Glutamatergic neuron (in vitro differentiated cells): ENCODE measurements around the gene SLC66A1. TPM values are rescaled to one million over a fixed set of nuclear protein-coding genes. Genes with fewer than 3 reads are reported as not detected.

ENCODE experiments used
- DNase-seq: peaks from one replicate; pipeline ENCODE4 v3.0.0; 2022
- H3K27ac Mint-ChIP-seq: one replicate; pipeline ENCODE4 v1.8.0; 2020; ENCODE audit warnings: mild to moderate bottlenecking, mixed read lengths, inconsistent platforms; ENCODE audit not compliant: unreplicated experiment
- H3K27me3 Mint-ChIP-seq: one replicate; pipeline ENCODE4 v1.8.0; 2020; ENCODE audit warnings: mild to moderate bottlenecking, moderate library complexity, mixed read lengths, inconsistent platforms; ENCODE audit not compliant: unreplicated experiment
- H3K36me3 Mint-ChIP-seq: one replicate; pipeline ENCODE4 v1.8.0; 2020; ENCODE audit warnings: mild to moderate bottlenecking, mixed read lengths, inconsistent platforms; ENCODE audit not compliant: unreplicated experiment
- H3K4me1 Mint-ChIP-seq: one replicate; pipeline ENCODE4 v1.8.0; 2020; ENCODE audit warnings: mild to moderate bottlenecking, low read depth, mixed read lengths, inconsistent platforms; ENCODE audit not compliant: unreplicated experiment
- H3K4me3 Mint-ChIP-seq: one replicate; pipeline ENCODE4 v1.8.0; 2020; ENCODE audit warnings: mild to moderate bottlenecking, mixed read lengths, inconsistent platforms; ENCODE audit not compliant: unreplicated experiment
- H3K9me3 Mint-ChIP-seq: one replicate; pipeline ENCODE4 v1.8.0; 2020; ENCODE audit warnings: mild to moderate bottlenecking, moderate library complexity, mixed read lengths, inconsistent platforms; ENCODE audit not compliant: unreplicated experiment
- CTCF ChIP-seq: fragments of 200-600 bp; sonication (generic); IDR thresholded peaks from one replicate; pipeline ENCODE4 v1.5.0; 2021; ENCODE audit not compliant: partially characterized antibody, unreplicated experiment
- total RNA-seq: library from RNA; stranded (reverse); fragmentation: NEBNext Ultra II Directional; extraction: Animal tissue kit (Norgen Biotek cat#: 25700); gene quantifications from one replicate; pipeline ENCODE4 v1.2.1, GENCODE V29; 2021; ENCODE audit not compliant: unreplicated experiment

The SLC66A1 gene
- total RNA-seq, 1 donor from 2014 or later = 41.1 TPM

DNA sequence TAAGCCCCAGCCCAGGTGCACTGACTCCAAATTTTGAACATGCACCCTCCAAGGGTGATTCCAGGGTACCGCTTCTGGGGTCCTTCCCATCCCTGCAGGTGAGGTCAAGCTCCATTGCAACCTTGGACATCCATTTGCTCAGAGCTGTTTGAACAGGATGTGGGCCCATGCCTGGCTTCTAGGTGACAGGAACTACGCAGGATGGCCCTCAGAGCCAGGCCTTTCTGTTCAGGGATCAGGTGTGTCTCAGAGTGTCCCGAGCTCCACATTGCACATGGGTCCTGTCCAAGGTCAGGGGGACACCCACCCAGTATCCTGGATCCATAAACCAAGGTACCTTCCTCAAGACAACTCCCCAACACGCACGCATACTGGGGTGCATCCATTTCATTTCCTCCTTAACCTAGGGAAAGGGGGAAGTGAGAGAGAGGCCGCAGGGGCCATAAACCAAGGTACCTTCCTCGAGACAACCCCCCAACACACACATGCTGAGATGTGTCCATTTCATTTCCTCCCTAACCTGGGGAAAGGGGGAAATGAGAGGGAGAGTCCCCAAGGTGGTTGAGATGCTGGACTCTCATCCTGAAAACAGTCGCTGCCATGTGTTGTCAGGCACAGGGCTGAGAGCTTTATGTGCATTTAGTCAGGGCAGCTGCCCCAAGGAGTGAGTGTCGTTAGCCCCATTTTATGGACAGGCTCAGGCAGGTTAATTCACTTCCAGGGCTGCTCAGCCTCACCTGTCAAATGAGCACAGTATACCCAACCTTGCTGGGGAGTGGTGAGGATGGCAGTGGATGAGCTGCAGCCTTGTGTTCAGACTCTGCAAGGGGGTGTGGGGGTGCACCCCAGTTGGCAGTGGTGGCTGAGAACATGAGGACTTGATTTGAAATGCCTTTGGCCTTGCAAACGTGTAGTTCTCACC is 2.1 kb downstream of the SLC66A1 start:
- Mint-ChIP-seq H3K4me1 (peaks cover 30% of the 10 kb centered on the region), H3K9me3 (peaks cover 16% of the 10 kb centered on the region), H3K36me3 (no peaks in the 10 kb centered on the region), H3K27me3 (peaks cover 9% of the 10 kb centered on the region), H3K4me3 (no peak overlapping the region), H3K27ac (no peak overlapping the region)
- TF ChIP-seq CTCF = no peak
- DNase-seq = no peak

DNA sequence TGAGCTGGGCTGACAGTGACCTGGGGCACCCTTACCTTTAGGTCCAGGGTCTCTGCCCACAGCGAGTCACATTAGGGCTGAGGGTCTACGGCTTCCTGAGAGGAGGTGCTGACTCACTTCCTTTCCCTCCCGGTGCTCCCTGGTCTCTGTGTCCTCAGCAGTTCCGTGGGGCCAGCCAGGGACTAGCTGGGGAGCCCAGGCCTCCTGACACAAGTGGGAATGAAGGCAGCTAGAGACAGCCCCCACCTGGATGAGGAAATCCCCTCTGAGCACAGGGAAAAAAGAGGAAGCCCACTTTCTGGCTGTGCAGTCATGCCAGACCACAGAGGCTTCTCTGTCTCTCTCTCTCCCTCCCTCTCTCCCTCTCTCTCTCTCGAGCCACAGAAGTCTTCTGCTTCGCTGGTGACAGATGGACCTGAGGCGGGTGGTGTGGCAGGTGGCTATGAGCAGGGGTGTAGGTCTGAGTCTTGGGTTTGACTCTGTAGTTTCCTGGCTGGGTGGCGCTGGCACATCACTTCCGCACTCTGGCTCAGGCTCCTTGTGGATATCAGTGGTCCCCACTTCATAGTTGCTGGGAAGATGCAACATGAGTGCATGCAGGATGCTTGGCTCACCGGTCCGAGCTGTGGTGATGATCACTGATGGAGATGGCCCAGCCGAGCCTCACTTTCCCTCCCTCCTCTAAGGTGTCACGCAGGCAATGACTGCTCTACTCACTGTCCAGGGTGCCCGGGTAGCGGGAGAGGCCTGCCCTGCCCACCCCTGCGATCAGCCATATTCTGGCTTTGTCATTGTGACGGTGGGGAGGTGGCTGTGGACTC is 3.5 kb downstream of the SLC66A1 start:
- no peak for TF ChIP-seq CTCF
- peaks cover 9% of the 10 kb centered on the region for H3K27me3 Mint-ChIP-seq
- H3K27ac Mint-ChIP-seq = peak overlapping the region; percentile 92
- H3K4me3 Mint-ChIP-seq = peak overlapping the region; percentile 73
- peaks cover 14% of the 10 kb centered on the region for H3K9me3 Mint-ChIP-seq
- H3K36me3 Mint-ChIP-seq = no peaks in the 10 kb centered on the region
- peaks cover 30% of the 10 kb centered on the region for H3K4me1 Mint-ChIP-seq
- peak; percentile 52 for DNase-seq

- DNase-seq = no peak
- Mint-ChIP-seq H3K27ac (no peak overlapping the region), H3K27me3 (peaks cover 9% of the 10 kb centered on the region), H3K9me3 (peaks cover 12% of the 10 kb centered on the region), H3K36me3 (no peaks in the 10 kb centered on the region), H3K4me3 (no peak overlapping the region), H3K4me1 (peaks cover 25% of the 10 kb centered on the region)
- TF ChIP-seq CTCF = no peak
Observed at GRCh38 chr1:19317126-19317910, 5.2 kb downstream of the SLC66A1 start.

DNA sequence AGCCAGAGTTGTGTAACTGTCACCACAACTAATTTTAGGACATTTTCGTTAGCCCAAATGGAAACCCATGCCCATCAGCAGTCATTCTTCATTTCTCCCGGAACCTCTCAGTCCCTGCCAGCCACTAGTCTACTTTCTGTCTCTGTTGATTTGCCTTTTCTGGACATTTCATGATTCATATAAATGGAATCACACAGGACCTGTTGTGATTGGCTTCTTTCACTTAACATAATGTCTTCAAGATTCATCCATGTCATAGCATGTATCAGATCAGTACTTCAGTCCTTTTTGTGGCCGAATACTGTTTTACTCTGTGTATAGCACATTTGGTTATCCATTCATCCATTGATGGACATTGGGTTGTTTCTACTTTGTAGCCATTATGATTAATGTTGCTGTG is 7.1 kb downstream of the SLC66A1 start:
- H3K9me3 Mint-ChIP-seq = peaks cover 9% of the 10 kb centered on the region
- H3K4me1 Mint-ChIP-seq = peaks cover 21% of the 10 kb centered on the region
- TF ChIP-seq CTCF = no peak
- peak overlapping the region; percentile 23 for H3K27ac Mint-ChIP-seq
- no peak overlapping the region for H3K4me3 Mint-ChIP-seq
- H3K36me3 Mint-ChIP-seq = no peaks in the 10 kb centered on the region
- peaks cover 12% of the 10 kb centered on the region for H3K27me3 Mint-ChIP-seq
- DNase-seq = no peak
